Bronchial epithelial cell (primary cell): ENCODE data around the gene EPB41. TPM values are rescaled to one million over a fixed set of nuclear protein-coding genes. Genes with fewer than 3 reads are reported as not detected.
"Not testable (repeated sequence)": the region's sequence is repeated elsewhere in the genome, so short reads cannot be mapped to it uniquely, and the experiment has no call there.

ENCODE experiments used
- DNase-seq: peaks from one replicate; pipeline ENCODE4 v3.0.0-alpha.2; 2010; ENCODE audit warnings: low read depth
- FAIRE-seq: peaks from 2 replicates; lab custom pipeline; 2011; peaks lifted over from hg19 to GRCh38; lab: Jason Lieb, UNC
- H3K27me3 ChIP-seq: 2 replicates; pipeline ENCODE4 v1.5.1; 2011; ENCODE audit warnings: low read length; ENCODE audit not compliant: control insufficient read depth, insufficient read depth
- H3K36me3 ChIP-seq: 2 replicates; pipeline ENCODE4 v1.5.1; 2011; ENCODE audit warnings: low read length; ENCODE audit not compliant: control insufficient read depth, insufficient read depth
- H3K4me3 ChIP-seq: 2 replicates; pipeline ENCODE4 v1.5.1; 2011; ENCODE audit warnings: mild to moderate bottlenecking, low read depth, low read length, control low read depth
- total RNA-seq: library from RNA; depleted of rRNA; stranded (reverse); fragments of >200 nt; gene quantifications from 2 replicates; pipeline ENCODE4 v1.2.1, GENCODE V29; 2014
- TF ChIP-seq, protein P1 (sequence below): IDR thresholded peaks from 2 replicates; pipeline ENCODE4 v1.5.1; 2011; ENCODE audit warnings: mild to moderate bottlenecking, moderate library complexity, low read length, control low read depth, inconsistent platforms; ENCODE audit not compliant: insufficient read depth, severe bottlenecking

The EPB41 gene
- total RNA-seq, 1 donor from 2014 or later, result 21.6 TPM

DNA sequence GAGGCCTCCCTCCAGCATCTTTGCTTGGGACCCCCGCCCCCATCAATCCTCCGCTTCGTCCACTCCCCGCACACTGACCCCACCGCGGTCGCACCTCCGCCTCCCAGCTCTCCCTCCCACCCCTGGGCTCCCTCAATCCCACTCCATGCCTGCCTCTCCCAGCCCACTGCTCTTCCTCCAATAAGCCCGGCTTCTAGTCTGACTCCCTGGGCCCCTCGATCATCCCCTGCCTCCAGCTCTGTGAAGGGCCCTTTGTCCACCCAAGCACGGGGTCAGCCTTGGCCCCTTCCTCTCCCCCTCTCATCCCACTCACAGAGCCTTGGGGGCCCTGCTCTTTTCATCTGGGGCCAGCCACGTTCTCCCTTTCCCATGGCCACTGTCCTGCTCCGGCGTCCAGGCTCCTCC, 210.9 kb downstream of the EPB41 start:
- no peak for FAIRE-seq
- TF ChIP-seq, protein P1, sequence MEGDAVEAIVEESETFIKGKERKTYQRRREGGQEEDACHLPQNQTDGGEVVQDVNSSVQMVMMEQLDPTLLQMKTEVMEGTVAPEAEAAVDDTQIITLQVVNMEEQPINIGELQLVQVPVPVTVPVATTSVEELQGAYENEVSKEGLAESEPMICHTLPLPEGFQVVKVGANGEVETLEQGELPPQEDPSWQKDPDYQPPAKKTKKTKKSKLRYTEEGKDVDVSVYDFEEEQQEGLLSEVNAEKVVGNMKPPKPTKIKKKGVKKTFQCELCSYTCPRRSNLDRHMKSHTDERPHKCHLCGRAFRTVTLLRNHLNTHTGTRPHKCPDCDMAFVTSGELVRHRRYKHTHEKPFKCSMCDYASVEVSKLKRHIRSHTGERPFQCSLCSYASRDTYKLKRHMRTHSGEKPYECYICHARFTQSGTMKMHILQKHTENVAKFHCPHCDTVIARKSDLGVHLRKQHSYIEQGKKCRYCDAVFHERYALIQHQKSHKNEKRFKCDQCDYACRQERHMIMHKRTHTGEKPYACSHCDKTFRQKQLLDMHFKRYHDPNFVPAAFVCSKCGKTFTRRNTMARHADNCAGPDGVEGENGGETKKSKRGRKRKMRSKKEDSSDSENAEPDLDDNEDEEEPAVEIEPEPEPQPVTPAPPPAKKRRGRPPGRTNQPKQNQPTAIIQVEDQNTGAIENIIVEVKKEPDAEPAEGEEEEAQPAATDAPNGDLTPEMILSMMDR, result no peak
- no peaks in the 10 kb centered on the region for H3K36me3 ChIP-seq
- H3K4me3 ChIP-seq, result no peak overlapping the region
- peaks cover 17% of the 10 kb centered on the region for H3K27me3 ChIP-seq
- no peak for DNase-seq

DNA sequence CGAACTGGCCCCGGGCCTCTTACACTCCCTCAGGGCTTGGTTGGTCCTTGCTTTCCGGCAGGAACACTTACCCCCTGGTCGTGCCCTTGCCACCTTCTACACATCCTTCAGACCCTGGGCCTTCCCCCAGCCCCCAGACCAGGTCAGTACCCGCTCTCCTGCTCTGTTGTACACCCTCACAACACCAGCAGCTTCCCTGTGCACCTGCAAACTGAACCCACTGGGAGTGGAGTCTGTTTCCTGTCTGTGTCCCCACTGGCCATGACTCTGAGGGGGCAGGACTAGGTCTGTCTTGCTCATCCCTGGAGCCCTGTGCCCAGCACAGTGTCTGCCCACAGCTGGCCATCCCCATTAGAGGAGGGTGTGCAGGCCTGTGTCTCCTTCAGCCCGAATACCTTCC, 211.4 kb downstream of the EPB41 start:
- DNase-seq, result no peak
- H3K36me3 ChIP-seq, result no peaks in the 10 kb centered on the region
- TF ChIP-seq, protein P1, result no peak
- H3K4me3 ChIP-seq, result no peak overlapping the region
- peak; percentile 55 for FAIRE-seq
- peaks cover 17% of the 10 kb centered on the region for H3K27me3 ChIP-seq

GRCh38 chr1:29126198-29126597, 211.8 kb downstream of the EPB41 start:
- TF ChIP-seq, protein P1, result no peak
- FAIRE-seq, result no peak
- Histone ChIP-seq H3K27me3 (peaks cover 17% of the 10 kb centered on the region), H3K36me3 (no peaks in the 10 kb centered on the region), H3K4me3 (no peak overlapping the region)
- no peak for DNase-seq

DNA sequence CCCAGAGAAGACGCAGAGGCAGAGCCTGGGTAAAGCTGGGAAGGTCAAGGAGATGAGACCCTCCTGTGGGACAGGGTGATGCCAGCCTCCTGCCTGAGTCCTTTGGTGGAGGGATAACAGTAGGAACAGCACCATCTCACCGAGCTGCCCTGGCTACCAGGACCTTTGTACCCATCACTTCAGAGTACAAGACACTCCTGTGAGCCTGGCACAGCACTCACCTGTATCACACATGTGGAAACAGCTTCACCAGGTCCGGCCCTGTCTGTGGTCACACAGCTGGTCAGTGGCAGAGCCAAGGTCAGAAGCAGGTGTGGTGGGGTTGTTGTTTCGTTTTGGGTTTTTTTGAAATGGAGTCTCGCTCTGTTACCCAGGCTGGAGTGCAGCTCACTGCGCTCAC, 214.4 kb downstream of the EPB41 start:
- DNase-seq (no peak), FAIRE-seq (no peak)
- Histone ChIP-seq H3K27me3 (peaks cover 4% of the 10 kb centered on the region), H3K36me3 (no peaks in the 10 kb centered on the region), H3K4me3 (no peak overlapping the region)
- TF ChIP-seq, protein P1, result no peak

DNA sequence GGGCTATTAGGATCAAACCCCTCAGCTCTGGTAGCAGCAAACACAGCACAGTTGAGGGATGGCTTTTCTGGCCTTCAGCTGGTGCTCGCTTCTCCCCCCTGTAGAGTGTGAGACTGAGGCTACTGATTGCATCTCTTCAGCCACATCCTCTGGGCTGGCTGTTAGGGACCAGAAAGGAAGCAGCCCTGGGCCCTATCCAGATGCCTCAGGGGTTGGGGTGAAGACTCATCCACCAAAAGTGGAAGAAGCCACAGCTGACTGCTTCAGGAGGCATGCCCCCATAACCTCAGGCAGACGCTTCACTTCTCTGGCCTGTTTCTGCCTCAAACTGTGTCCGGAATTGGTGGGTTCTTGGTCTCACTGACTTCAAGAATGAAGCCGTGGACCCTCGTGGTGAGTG, 215.5 kb downstream of the EPB41 start:
- no peaks in the 10 kb centered on the region for H3K36me3 ChIP-seq
- no peak overlapping the region for H3K4me3 ChIP-seq
- DNase-seq, result no peak
- FAIRE-seq, result no peak
- TF ChIP-seq, protein P1, result no peak
- peaks cover 6% of the 10 kb centered on the region for H3K27me3 ChIP-seq

DNA sequence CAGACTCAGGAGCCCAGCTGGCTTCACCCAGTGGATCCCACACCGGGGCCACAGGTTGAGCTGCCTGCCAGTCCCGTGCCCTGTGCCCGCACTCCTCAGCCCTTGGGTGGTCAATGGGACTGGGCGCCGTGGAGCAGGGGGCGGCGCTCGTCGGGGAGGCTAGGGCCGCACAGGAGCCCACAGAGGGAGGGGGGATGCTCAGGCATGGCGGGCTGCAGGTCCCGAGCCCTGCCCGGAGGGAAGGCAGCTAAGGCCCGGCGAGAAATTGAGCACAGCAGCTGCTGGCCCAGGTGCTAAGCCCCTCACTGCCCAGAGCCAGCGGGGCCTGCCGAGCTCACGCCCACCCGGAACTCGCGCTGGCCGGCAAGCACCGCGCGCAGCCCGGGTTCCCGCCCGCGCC, 216.7 kb downstream of the EPB41 start:
- not testable (repeated sequence) for FAIRE-seq, H3K27me3 ChIP-seq, H3K4me3 ChIP-seq

More for the DNA sequence above, 216.7 kb downstream of the EPB41 start:
- DNase-seq, H3K36me3 ChIP-seq: not testable (repeated sequence)
